ENCODE data around the gene MAPK13. TPM values are rescaled to one million over a fixed set of nuclear protein-coding genes. Genes with fewer than 3 reads are reported as not detected.

The MAPK13 gene
- total and polyA plus RNA-seq, 3 donors from 2014 or later: 57.5 to 109 (median 61.7) TPM

- no peak for DNase-seq
- H3K27ac ChIP-seq: no peak overlapping the region
- H3K36me3 ChIP-seq (ENCODE audit: low read depth, missing control alignments): no peaks in the 10 kb centered on the region
- no peak overlapping the region for H3K4me3 ChIP-seq
- no peaks in the 10 kb centered on the region for H3K9me3 ChIP-seq
- peaks cover 4% of the 10 kb centered on the region for H3K4me1 ChIP-seq
- WGBS, 2 donors: 88% methylated on average over 3 of the region's 3 CpGs
- intact Hi-C loops (cut with DNase I; ENCODE audit: low total_unique reads): no loop called here
- no peaks in the 10 kb centered on the region for H3K27me3 ChIP-seq
- TF ChIP-seq POLR2A (IDR thresholded peaks at IDR 0.05) (no peak), CTCF (IDR thresholded peaks at IDR 0.05) (no peak)
Observed at GRCh38 chr6:36147294-36147693, 17.0 kb downstream of the MAPK13 start.

- no peaks in the 10 kb centered on the region for H3K4me1 ChIP-seq
- no peak overlapping the region for H3K27ac ChIP-seq
- DNase-seq: no peak
- H3K36me3 ChIP-seq (ENCODE audit: low read depth, missing control alignments): no peaks in the 10 kb centered on the region
- H3K4me3 ChIP-seq: no peak overlapping the region
- H3K9me3 ChIP-seq: no peaks in the 10 kb centered on the region
- intact Hi-C loops (cut with DNase I; ENCODE audit: low total_unique reads): no loop called here
- no peaks in the 10 kb centered on the region for H3K27me3 ChIP-seq
- TF ChIP-seq POLR2A (IDR thresholded peaks at IDR 0.05) (no peak), CTCF (IDR thresholded peaks at IDR 0.05) (no peak)
Observed at GRCh38 chr6:36149476-36149875, 19.2 kb downstream of the MAPK13 start.

- DNase-seq: no peak
- Histone ChIP-seq H3K36me3 (ENCODE audit: low read depth, missing control alignments) (no peaks in the 10 kb centered on the region), H3K27ac (no peak overlapping the region), H3K4me1 (no peaks in the 10 kb centered on the region), H3K4me3 (no peak overlapping the region), H3K27me3 (no peaks in the 10 kb centered on the region), H3K9me3 (no peaks in the 10 kb centered on the region)
- TF ChIP-seq CTCF (IDR thresholded peaks at IDR 0.05) (no peak), POLR2A (IDR thresholded peaks at IDR 0.05) (no peak)
- 69 to 74% methylated on average over 3 of the region's 3 CpGs for WGBS, 2 donors
- intact Hi-C loops (cut with DNase I; ENCODE audit: low total_unique reads): no loop called here
Observed at GRCh38 chr6:36150283-36150682, 20.0 kb downstream of the MAPK13 start.

- H3K36me3 ChIP-seq (ENCODE audit: low read depth, missing control alignments): no peaks in the 10 kb centered on the region
- H3K4me1 ChIP-seq: no peaks in the 10 kb centered on the region
- DNase-seq: no peak
- intact Hi-C loops (cut with DNase I; ENCODE audit: low total_unique reads): no loop called here
- no peaks in the 10 kb centered on the region for H3K27me3 ChIP-seq
- WGBS, 2 donors: 92 to 95% methylated on average over 2 of the region's 2 CpGs
- H3K9me3 ChIP-seq: no peaks in the 10 kb centered on the region
- no peak for TF ChIP-seq POLR2A (IDR thresholded peaks at IDR 0.05)
- no peak for TF ChIP-seq CTCF (IDR thresholded peaks at IDR 0.05)
- no peak overlapping the region for H3K27ac ChIP-seq
- no peak overlapping the region for H3K4me3 ChIP-seq
Observed at GRCh38 chr6:36154286-36154685, 24.0 kb downstream of the MAPK13 start.

DNA sequence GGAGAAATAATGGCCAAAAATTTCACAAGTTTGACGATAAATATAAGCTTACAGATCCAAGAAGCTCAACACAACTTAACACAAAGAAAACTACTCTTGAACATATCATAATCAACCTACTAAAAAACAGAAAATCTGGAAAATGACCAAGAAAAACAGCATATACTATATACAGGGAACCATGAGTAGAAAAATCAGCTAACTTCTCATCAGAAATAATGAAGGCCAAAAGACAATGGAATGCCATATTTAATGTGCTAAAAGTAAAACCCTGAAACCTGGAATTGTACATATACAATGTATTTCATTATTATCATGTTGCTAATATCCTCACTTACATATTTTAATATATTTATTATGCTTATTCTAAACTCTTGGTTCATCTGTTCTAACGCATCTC, 25.3 kb downstream of the MAPK13 start:
- Histone ChIP-seq H3K4me3 (no peak overlapping the region), H3K27ac (no peak overlapping the region), H3K27me3 (no peaks in the 10 kb centered on the region), H3K36me3 (ENCODE audit: low read depth, missing control alignments) (no peaks in the 10 kb centered on the region), H3K4me1 (no peaks in the 10 kb centered on the region), H3K9me3 (no peaks in the 10 kb centered on the region)
- 91 to 96% methylated on average over 2 of the region's 2 CpGs for WGBS, 2 donors
- no peak for DNase-seq
- no peak for TF ChIP-seq CTCF (IDR thresholded peaks at IDR 0.05)
- TF ChIP-seq POLR2A (IDR thresholded peaks at IDR 0.05): no peak
- intact Hi-C loops (cut with DNase I; ENCODE audit: low total_unique reads): no loop called here

Data from testis (tissue), 3 donors.